ENCODE results near the gene PTPRN2. TPM values are rescaled to one million over a fixed set of nuclear protein-coding genes. Genes with fewer than 3 reads are reported as not detected.

PTPRN2 gene
- total and polyA plus RNA-seq, 8 donors, result 12.2 to 49.2 (median 31.8) TPM

DNA sequence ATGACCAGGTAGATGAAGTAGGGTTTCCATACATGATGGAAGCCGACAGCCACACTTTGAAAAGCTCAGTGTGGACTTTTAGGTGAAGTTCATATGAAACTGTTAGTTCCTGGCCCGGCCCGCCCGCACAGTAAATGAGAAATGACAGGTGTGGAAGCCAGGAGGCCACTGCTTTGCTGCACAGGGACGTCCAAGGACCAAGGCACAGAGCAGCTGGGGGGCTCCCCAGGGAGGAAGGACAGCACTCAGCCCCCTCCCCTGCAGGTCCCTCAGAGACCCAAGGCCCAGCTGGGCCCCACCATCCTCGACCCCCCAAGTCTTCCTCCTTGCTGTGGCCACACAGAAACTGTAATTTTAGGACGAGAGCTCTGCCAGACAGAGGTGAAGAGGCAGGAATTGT is 219.2 kb downstream of the PTPRN2 start:
- intact Hi-C loops (cut with DNase I), result no loop called here
- FAIRE-seq, result no peak
- TF ChIP-seq, protein P1, sequence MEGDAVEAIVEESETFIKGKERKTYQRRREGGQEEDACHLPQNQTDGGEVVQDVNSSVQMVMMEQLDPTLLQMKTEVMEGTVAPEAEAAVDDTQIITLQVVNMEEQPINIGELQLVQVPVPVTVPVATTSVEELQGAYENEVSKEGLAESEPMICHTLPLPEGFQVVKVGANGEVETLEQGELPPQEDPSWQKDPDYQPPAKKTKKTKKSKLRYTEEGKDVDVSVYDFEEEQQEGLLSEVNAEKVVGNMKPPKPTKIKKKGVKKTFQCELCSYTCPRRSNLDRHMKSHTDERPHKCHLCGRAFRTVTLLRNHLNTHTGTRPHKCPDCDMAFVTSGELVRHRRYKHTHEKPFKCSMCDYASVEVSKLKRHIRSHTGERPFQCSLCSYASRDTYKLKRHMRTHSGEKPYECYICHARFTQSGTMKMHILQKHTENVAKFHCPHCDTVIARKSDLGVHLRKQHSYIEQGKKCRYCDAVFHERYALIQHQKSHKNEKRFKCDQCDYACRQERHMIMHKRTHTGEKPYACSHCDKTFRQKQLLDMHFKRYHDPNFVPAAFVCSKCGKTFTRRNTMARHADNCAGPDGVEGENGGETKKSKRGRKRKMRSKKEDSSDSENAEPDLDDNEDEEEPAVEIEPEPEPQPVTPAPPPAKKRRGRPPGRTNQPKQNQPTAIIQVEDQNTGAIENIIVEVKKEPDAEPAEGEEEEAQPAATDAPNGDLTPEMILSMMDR (IDR thresholded peaks at IDR 0.05), result no peak
- H3K4me3 ChIP-seq, result no peak overlapping the region
- peak in 1 of 6 donors; percentile 28 for DNase-seq
- H3K27me3 ChIP-seq, result no peaks in the 10 kb centered on the region
- no peaks in the 10 kb centered on the region for H3K4me1 ChIP-seq
- 68 to 71% methylated on average over 7 of the region's 7 CpGs for WGBS, 2 donors
- no peaks in the 10 kb centered on the region for H3K9me3 ChIP-seq
- no peaks in the 10 kb centered on the region for H3K36me3 ChIP-seq
- H3K27ac ChIP-seq, result no peak overlapping the region
- ATAC-seq, result no peak

DNA sequence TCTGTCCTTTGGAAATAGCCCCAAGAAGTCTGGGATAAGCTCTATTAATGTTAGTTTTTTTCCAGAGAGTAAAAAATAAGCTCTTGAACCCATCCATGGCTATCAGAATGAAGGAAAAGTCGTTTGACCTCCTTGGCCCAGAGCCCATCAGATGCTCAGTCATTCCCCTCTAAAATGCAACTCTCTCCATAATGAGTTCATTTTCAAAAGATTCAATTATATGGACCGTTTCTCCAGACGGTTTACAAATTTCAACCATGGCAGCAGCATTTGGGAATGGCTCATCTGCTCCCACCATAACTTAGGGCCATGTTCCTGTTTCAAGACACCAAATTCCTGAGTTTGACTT is 220.0 kb downstream of the PTPRN2 start:
- FAIRE-seq (no peak), DNase-seq (no peak), ATAC-seq (no peak)
- no peaks in the 10 kb centered on the region for H3K4me1 ChIP-seq
- TF ChIP-seq, protein P1 (IDR thresholded peaks at IDR 0.05), result no peak
- H3K36me3 ChIP-seq, result no peaks in the 10 kb centered on the region
- no peaks in the 10 kb centered on the region for H3K27me3 ChIP-seq
- no peaks in the 10 kb centered on the region for H3K9me3 ChIP-seq
- WGBS, 2 donors, result 51 to 65% methylated on average over 3 of the region's 3 CpGs
- intact Hi-C loops (cut with DNase I), result no loop called here
- H3K27ac ChIP-seq, result no peak overlapping the region
- no peak overlapping the region for H3K4me3 ChIP-seq

DNA sequence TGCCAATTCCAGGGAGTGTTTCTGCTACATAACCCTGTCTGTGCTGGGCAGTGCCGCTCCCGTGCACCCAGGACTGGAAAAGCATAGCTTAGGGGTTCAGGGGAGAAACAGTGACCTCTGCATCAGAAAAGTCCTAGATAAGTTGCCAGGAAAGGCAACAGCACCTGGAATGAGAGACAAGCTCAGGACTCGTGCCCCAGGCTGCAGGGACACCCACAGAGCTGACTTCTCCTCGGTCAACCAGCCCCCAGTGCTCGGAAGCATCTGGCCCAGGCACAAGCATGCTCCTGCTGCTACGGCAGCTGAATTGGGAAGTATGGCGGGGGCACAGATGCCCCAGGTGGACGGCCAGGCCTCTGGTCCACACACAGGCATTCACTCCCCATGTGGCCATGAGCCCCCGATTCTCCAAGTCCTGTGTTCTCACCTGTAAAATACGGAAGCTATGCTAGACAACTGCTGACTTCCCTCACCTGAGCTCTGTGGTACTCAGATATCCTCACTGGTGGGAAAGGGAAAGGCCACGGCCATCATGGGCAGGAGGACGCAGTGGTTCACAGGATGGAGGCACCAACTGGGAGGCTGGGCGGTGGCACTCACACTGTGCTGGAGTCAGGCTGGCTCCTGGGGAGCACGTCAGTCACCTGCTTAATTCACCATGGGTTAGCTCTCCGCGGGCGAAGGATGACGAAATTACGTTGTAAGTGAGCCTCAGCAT is 220.5 kb downstream of the PTPRN2 start:
- intact Hi-C loops (cut with DNase I), result no loop called here
- Histone ChIP-seq H3K27ac (no peak overlapping the region), H3K4me1 (no peaks in the 10 kb centered on the region), H3K27me3 (no peaks in the 10 kb centered on the region), H3K9me3 (no peaks in the 10 kb centered on the region), H3K4me3 (no peak overlapping the region), H3K36me3 (no peaks in the 10 kb centered on the region)
- ATAC-seq (no peak), FAIRE-seq (no peak), DNase-seq (peak in 1 of 6 donors; percentile 26)
- 88 to 90% methylated on average over 19 of the region's 19 CpGs for WGBS, 2 donors
- TF ChIP-seq, protein P1 (IDR thresholded peaks at IDR 0.05), result no peak

DNA sequence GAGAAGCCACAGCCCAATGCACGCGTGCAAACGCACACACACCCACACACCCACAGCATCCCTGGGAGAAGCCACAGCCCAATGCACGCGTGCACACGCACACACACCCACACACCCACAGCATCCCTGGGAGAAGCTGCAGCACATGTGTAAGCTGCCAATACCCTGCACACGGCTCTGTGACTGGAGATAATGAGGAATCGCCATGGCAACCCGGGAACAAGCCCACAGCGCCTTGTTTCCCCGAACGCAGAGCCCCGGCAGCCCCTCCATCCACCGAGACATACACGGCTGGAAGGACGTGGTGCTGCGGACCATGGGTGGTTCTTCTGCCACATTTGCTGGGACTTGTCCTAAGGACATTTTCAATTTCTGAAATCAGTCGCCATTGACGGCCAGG is 221.3 kb downstream of the PTPRN2 start:
- intact Hi-C loops (cut with DNase I), result no loop called here
- peak in 1 of 6 donors; percentile 16 for DNase-seq
- TF ChIP-seq, protein P1 (IDR thresholded peaks at IDR 0.05), result no peak
- H3K36me3 ChIP-seq, result no peaks in the 10 kb centered on the region
- 80 to 86% methylated on average over 19 of the region's 19 CpGs for WGBS, 2 donors
- H3K4me3 ChIP-seq, result no peak overlapping the region
- no peaks in the 10 kb centered on the region for H3K4me1 ChIP-seq
- no peak overlapping the region for H3K27ac ChIP-seq
- no peaks in the 10 kb centered on the region for H3K27me3 ChIP-seq
- no peak for ATAC-seq
- H3K9me3 ChIP-seq, result no peaks in the 10 kb centered on the region
- FAIRE-seq, result no peak

DNA sequence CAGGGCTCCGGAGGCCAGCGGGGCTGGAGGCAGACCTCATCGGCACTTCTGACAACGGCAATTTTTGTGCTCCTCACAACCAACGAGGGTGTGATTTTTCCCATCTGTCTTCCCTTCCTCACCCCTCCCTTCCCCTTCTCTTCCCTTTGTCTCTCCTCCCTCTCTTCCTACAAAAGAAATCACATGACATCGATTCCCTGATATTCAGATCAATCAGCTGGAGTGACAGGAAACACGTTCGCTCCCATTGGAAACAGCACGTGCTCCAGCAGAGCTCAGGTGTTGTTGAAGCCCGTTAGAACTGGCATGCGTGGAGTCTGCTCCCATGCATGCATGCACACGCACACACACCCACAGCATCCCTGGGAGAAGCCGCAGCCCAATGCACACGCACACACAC is 222.4 kb downstream of the PTPRN2 start:
- TF ChIP-seq, protein P1 (IDR thresholded peaks at IDR 0.05), result no peak
- no peak for FAIRE-seq
- no peak for ATAC-seq
- H3K4me1 ChIP-seq, result no peaks in the 10 kb centered on the region
- 86% methylated on average over 14 of the region's 14 CpGs for WGBS, 2 donors
- intact Hi-C loops (cut with DNase I), result no loop called here
- H3K27me3 ChIP-seq, result no peaks in the 10 kb centered on the region
- no peaks in the 10 kb centered on the region for H3K9me3 ChIP-seq
- H3K27ac ChIP-seq, result no peak overlapping the region
- H3K36me3 ChIP-seq, result no peaks in the 10 kb centered on the region
- DNase-seq, result peak in 1 of 6 donors; percentile 23
- no peak overlapping the region for H3K4me3 ChIP-seq
